Gastroesophageal sphincter (tissue), 3 donors: ENCODE data around the gene PRR5L.

Experiments used
- CTCF ChIP-seq, 4 experiments: fragments of 200-600 bp in 2 of 4; fragments of 450-650 bp in 2 of 4; sonication (generic) in 1 of 4; IDR thresholded peaks; one replicate each; pipeline ENCODE4 v1.5.1; 2017 to 2019; ENCODE audit warnings: antibody characterized with exemption in 4 of 4, mild to moderate bottlenecking in 2 of 4, moderate library complexity in 2 of 4
- POLR2A ChIP-seq, 2 donors: fragments of 450-650 bp; IDR thresholded peaks; one replicate each; pipeline ENCODE4 v1.6.1; 2017; ENCODE audit warnings: antibody characterized with exemption in 2 of 2, mild to moderate bottlenecking in 2 of 2, moderate library complexity in 1 of 2

- no peak for TF ChIP-seq POLR2A (IDR thresholded peaks at IDR 0.05)
- TF ChIP-seq CTCF (IDR thresholded peaks at IDR 0.05): no peak
Observed at GRCh38 chr11:36454941-36455631, 159.0 kb downstream of the PRR5L start.
